GM12874 (cell line): ENCODE results near the gene NEURL1.

Experiments used
- CTCF ChIP-seq: IDR thresholded peaks from 2 replicates; pipeline ENCODE4 v1.5.1; 2011; ENCODE audit warnings: low read depth, mild to moderate bottlenecking, control low read depth, low read length, moderate library complexity; ENCODE audit not compliant: insufficient read depth

The NEURL1 gene

GRCh38 chr10:103621783-103622125, 128.2 kb downstream of the NEURL1 start:
- TF ChIP-seq CTCF = no peak

- no peak for TF ChIP-seq CTCF
Observed at GRCh38 chr10:103622286-103622685, 128.8 kb downstream of the NEURL1 start.

GRCh38 chr10:103622935-103623574, 129.6 kb downstream of the NEURL1 start:
- TF ChIP-seq CTCF = no peak

GRCh38 chr10:103626178-103626577, 132.7 kb downstream of the NEURL1 start:
- TF ChIP-seq CTCF = no peak

GRCh38 chr10:103627111-103627892, 133.8 kb downstream of the NEURL1 start:
- TF ChIP-seq CTCF = no peak

- TF ChIP-seq CTCF = no peak
Observed at GRCh38 chr10:103627893-103628292, 134.4 kb downstream of the NEURL1 start.

GRCh38 chr10:103629581-103629980, 136.1 kb downstream of the NEURL1 start:
- TF ChIP-seq CTCF = no peak
